NCI-H2107 treated with DMSO at 0.1 percent for 48 hours (cell line): ENCODE data around the gene ADD1.

Source experiments
- DNase-seq: peaks from one replicate; lab custom pipeline; 2025; ENCODE audit not compliant: unreplicated experiment; lab: John Stamatoyannopoulos, UW

The ADD1 gene

GRCh38 chr4:2833671-2834000 lies 10.0 kb upstream of the ADD1 start:
- DNase-seq: no peak

GRCh38 chr4:2834001-2834921 lies 9.4 kb upstream of the ADD1 start:
- no peak for DNase-seq

- no peak for DNase-seq
Measured at GRCh38 chr4:2835978-2836377, 7.7 kb upstream of the ADD1 start.

GRCh38 chr4:2836391-2836859 lies 7.2 kb upstream of the ADD1 start:
- no peak for DNase-seq

- DNase-seq: no peak
Measured at GRCh38 chr4:2837110-2837903, 6.3 kb upstream of the ADD1 start.

GRCh38 chr4:2837904-2838496 lies 5.6 kb upstream of the ADD1 start:
- DNase-seq: no peak

- no peak for DNase-seq
Measured at GRCh38 chr4:2839060-2839459, 4.6 kb upstream of the ADD1 start.

GRCh38 chr4:2842687-2843262 lies 869 bp upstream of the ADD1 start:
- DNase-seq: peak; percentile 20

GRCh38 chr4:2843941-2844584 lies 419 bp downstream of the ADD1 start:
- no peak for DNase-seq

- DNase-seq: no peak
Measured at GRCh38 chr4:2846172-2846571, 2.5 kb downstream of the ADD1 start.

- DNase-seq: no peak
Measured at GRCh38 chr4:2847302-2847871, 3.7 kb downstream of the ADD1 start.

- no peak for DNase-seq
Measured at GRCh38 chr4:2848449-2848848, 4.8 kb downstream of the ADD1 start.

- no peak for DNase-seq
Measured at GRCh38 chr4:2849267-2850152, 5.9 kb downstream of the ADD1 start.

- DNase-seq: no peak
Measured at GRCh38 chr4:2850966-2851798, 7.5 kb downstream of the ADD1 start.

- no peak for DNase-seq
Measured at GRCh38 chr4:2852481-2852921, 8.9 kb downstream of the ADD1 start.

GRCh38 chr4:2855584-2855983 lies 11.9 kb downstream of the ADD1 start:
- no peak for DNase-seq

- DNase-seq: no peak
Measured at GRCh38 chr4:2856266-2856665, 12.6 kb downstream of the ADD1 start.

GRCh38 chr4:2857349-2857927 lies 13.8 kb downstream of the ADD1 start:
- no peak for DNase-seq
